HCT116 (cell line): ENCODE data around the gene SLCO4A1.

Source experiments
- CEBPB ChIP-seq: IDR thresholded peaks from 2 replicates; pipeline ENCODE4 v1.6.1; 2012; ENCODE audit warnings: low read depth
- CTCF ChIP-seq, 3 experiments: fragments of 200-600 bp in 1 of 3; sonication (generic) in 1 of 3; IDR thresholded peaks in 2 of 3; conservative IDR thresholded peaks in 1 of 3; 2 replicates each; pipeline ENCODE4 v1.5.1; 2012 to 2017; ENCODE audit warnings: low read depth in 2 of 3, low read length in 2 of 3, antibody characterized with exemption in 1 of 3, borderline replicate concordance in 1 of 3, control low read depth in 1 of 3, mild to moderate bottlenecking in 1 of 3, mixed read lengths in 1 of 3, mixed run types in 1 of 3, moderate library complexity in 1 of 3; ENCODE audit not compliant: insufficient read depth in 1 of 3
- EGR1 ChIP-seq: IDR thresholded peaks from 2 replicates; pipeline ENCODE4 v1.6.1; 2012; ENCODE audit warnings: low read depth
- FOSL1 ChIP-seq: IDR thresholded peaks from 2 replicates; pipeline ENCODE4 v1.6.1; 2012; ENCODE audit warnings: low read depth
- JUND ChIP-seq: IDR thresholded peaks from 2 replicates; pipeline ENCODE4 v1.6.1; 2012
- POLR2A ChIP-seq: IDR thresholded peaks from 2 replicates; pipeline ENCODE4 v1.7.0; 2011; ENCODE audit warnings: borderline replicate concordance; ENCODE audit not compliant: insufficient read depth, insufficient read length; ENCODE audit errors: extremely low read depth
- POLR2AphosphoS5 ChIP-seq: IDR thresholded peaks from 2 replicates; pipeline ENCODE4 v1.6.1; 2011; ENCODE audit warnings: mild to moderate bottlenecking, low read depth, low read length, moderate library complexity
- SP1 ChIP-seq: IDR thresholded peaks from 2 replicates; pipeline ENCODE4 v1.6.1; 2012; ENCODE audit warnings: low read depth
- SRF ChIP-seq: IDR thresholded peaks from 2 replicates; pipeline ENCODE4 v1.6.1; 2012; ENCODE audit warnings: low read depth
- TCF7L2 ChIP-seq: IDR thresholded peaks from 2 replicates; pipeline ENCODE4 v1.7.0; 2011; ENCODE audit warnings: borderline replicate concordance, inconsistent platforms; ENCODE audit not compliant: insufficient read depth, insufficient read length; ENCODE audit errors: extremely low read depth
- YY1 ChIP-seq: IDR thresholded peaks from 2 replicates; pipeline ENCODE4 v1.6.1; 2011; ENCODE audit warnings: low read length, low read depth, moderate library complexity, mild to moderate bottlenecking; ENCODE audit not compliant: insufficient replicate concordance; ENCODE audit errors: extremely low read depth

- TF ChIP-seq EGR1 (no peak), POLR2A (no peak), CTCF (IDR thresholded peaks at IDR 0.05 in 2 of 3, conservative IDR thresholded peaks at IDR 0.05 in 1 of 3; ENCODE audit: borderline replicate concordance in 1 of 3, insufficient read depth in 1 of 3, low read depth in 2 of 3, low read length in 2 of 3) (no peak), SP1 (no peak), TCF7L2 (no peak), JUND (no peak), SRF (no peak), POLR2AphosphoS5 (no peak), FOSL1 (no peak), CEBPB (no peak), YY1 (no peak)
These were observed 28.7 kb downstream of the SLCO4A1 start for GRCh38 chr20:62670998-62671397.
